ENCODE results near the gene NFATC2.

Gene NFATC2

GRCh38 chr20:51347831-51348230 lies 194.7 kb downstream of the NFATC2 start:
- Histone ChIP-seq H3K27me3 (ENCODE audit: insufficient read depth, poor library complexity, severe bottlenecking) (no peaks in the 10 kb centered on the region), H3K4me3 (replicated peaks; ENCODE audit: insufficient read depth, low read length) (no peak overlapping the region), H3K27ac (replicated peaks) (no peak overlapping the region)
- no peak for TF ChIP-seq REST (IDR thresholded peaks at IDR 0.05; ENCODE audit: insufficient replicate concordance, low read depth)
- TF ChIP-seq CTCF (IDR thresholded peaks at IDR 0.05; ENCODE audit: insufficient read depth, low read length): no peak
- TF ChIP-seq GABPA (IDR thresholded peaks at IDR 0.05; ENCODE audit: low read depth): no peak
- no peak for TF ChIP-seq SPI1 (IDR thresholded peaks at IDR 0.05; ENCODE audit: borderline replicate concordance, low read depth)
- TF ChIP-seq POLR2AphosphoS5 (IDR thresholded peaks at IDR 0.05; ENCODE audit: low read depth): no peak
- DNase-seq (ENCODE audit: low read depth in 1 of 2, low spot score in 1 of 2): no peak

GRCh38 chr20:51346686-51347485 lies 195.6 kb downstream of the NFATC2 start:
- no peak for DNase-seq (ENCODE audit: low read depth in 1 of 2, low spot score in 1 of 2)

More at GRCh38 chr20:51346686-51347485, 195.6 kb downstream of the NFATC2 start:
- TF ChIP-seq SPI1 (IDR thresholded peaks at IDR 0.05; ENCODE audit: borderline replicate concordance, low read depth) (no peak), POLR2AphosphoS5 (IDR thresholded peaks at IDR 0.05; ENCODE audit: low read depth) (no peak), GABPA (IDR thresholded peaks at IDR 0.05; ENCODE audit: low read depth) (no peak), CTCF (IDR thresholded peaks at IDR 0.05; ENCODE audit: insufficient read depth, low read length) (no peak), REST (IDR thresholded peaks at IDR 0.05; ENCODE audit: insufficient replicate concordance, low read depth) (no peak)
- Histone ChIP-seq H3K27ac (replicated peaks) (no peak overlapping the region), H3K4me3 (replicated peaks; ENCODE audit: insufficient read depth, low read length) (no peak overlapping the region), H3K27me3 (ENCODE audit: insufficient read depth, poor library complexity, severe bottlenecking) (no peaks in the 10 kb centered on the region)

All from HL-60 (cell line).